ENCODE data around the gene LMNB1.
A peak's percentile ranks its signal among the peaks of the same experiment; 100 is the strongest.
"Not testable (repeated sequence)": the region's sequence is repeated elsewhere in the genome, so short reads cannot be mapped to it uniquely, and the experiment has no call there.

Gene LMNB1, protein sequence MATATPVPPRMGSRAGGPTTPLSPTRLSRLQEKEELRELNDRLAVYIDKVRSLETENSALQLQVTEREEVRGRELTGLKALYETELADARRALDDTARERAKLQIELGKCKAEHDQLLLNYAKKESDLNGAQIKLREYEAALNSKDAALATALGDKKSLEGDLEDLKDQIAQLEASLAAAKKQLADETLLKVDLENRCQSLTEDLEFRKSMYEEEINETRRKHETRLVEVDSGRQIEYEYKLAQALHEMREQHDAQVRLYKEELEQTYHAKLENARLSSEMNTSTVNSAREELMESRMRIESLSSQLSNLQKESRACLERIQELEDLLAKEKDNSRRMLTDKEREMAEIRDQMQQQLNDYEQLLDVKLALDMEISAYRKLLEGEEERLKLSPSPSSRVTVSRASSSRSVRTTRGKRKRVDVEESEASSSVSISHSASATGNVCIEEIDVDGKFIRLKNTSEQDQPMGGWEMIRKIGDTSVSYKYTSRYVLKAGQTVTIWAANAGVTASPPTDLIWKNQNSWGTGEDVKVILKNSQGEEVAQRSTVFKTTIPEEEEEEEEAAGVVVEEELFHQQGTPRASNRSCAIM

DNA sequence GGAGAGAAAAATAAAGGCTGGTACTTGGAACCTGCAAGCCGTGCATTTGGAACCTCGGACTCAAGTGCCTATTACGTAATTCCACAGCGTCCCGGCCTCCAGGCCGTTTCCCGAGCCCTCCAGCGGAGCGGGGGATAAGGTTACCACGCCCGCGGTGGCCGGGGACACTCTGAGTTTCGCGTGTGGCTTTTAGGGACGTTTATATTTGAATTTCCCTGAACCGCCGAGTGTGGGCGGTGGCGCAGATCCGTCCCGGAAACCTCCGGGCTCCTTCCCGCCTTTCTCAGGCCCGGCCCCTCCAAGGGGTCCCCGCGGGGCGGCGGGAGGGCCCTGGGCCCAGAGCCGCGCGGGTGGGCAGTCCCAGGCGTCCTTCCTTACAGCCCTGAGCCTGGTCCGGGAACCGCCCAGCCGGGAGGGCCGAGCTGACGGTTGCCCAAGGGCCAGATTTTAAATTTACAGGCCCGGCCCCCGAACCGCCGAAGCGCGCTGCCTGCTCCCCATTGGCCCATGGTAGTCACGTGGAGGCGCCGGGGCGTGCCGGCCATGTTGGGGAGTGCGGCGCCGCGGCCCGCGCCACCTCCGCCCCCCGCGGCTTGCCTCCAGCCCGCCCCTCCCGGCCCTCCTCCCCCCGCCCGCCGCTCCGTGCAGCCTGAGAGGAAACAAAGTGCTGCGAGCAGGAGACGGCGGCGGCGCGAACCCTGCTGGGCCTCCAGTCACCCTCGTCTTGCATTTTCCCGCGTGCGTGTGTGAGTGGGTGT lies at the start of gene LMNB1:
Gene LMNB1, plus strand, starts transcription at position 638 of the 758 bp plus-strand sequence. CDS start 373 bp downstream, outside the sequence.
- peak; percentile 91 for DNase-seq

DNA sequence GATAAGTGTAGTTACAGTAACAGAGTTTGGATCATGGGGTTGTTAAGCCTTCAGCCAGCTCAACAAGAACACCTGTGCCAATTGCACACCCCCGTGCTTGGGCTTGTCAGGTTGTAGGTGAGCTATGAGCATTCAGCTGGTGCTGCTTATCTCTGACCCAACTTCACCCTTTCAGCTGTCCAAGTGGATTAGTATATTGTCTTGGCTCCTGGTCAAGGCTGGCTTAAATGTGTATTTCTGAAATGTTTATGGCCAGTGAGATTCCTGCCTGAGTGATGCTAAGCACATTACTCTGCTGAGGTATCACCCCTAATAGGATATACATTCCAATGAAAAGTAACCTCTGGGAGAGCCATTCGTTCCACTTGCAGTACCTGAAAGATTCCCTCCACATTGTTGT lies 44.2 kb upstream of the LMNB1 start:
- no peak for DNase-seq

DNA sequence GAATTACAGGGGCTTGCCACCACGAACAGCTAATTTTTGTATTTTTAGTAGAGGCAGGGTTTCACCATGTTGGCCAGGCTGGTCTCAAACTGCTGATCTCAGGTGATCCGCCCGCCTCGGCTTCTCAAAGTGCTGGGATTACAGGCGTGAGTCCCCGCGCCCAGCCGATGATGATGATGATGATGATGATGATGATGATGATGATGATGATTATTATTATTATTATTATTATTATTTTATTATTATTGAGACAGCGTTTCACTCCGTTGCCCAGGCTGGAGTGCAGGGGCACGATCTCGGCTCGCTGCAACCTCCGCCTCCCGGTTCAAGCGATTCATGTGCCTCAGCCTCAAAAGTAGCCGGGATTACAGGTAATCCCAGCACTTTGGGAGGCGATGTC lies 42.4 kb upstream of the LMNB1 start:
- not testable (repeated sequence) for DNase-seq

DNA sequence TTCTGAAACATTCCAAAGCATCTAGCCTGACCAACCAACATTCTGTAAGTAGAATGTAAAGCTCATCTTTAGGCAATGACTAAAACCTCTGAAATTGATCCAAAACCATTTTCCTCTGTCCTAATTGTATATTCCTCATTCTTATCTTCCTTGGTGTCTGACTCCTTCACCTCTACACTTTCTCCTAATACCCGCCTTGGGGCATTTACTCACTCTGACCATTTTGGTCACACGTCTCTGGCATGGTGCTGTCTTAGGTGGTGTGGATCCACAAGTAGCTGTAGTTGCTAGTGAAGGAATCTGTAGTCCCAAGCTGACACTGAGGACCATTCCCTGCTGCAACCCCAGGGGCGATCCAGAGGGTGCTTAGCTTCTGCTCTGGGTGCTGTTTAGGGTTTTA lies 40.8 kb upstream of the LMNB1 start:
- DNase-seq = no peak

DNA sequence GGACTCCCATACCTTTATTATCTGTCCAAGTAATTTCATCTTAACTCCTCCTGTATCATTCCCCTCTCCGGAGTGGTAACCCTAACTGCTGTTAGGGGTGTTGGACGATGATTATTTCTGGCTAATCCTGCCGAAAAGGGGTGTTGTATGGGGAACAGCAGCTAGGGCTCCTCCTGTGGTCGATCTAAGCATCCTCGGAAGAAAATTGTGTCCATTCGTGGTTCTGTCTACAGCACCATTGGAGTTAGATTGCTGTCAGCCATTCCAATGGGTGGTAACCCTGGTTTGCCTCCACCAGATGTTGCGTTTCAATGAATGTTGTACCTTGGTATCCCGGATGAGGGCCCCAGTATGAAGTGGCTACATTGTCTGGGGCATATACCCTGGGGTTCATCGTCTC lies 35.6 kb upstream of the LMNB1 start:
- no peak for DNase-seq

DNA sequence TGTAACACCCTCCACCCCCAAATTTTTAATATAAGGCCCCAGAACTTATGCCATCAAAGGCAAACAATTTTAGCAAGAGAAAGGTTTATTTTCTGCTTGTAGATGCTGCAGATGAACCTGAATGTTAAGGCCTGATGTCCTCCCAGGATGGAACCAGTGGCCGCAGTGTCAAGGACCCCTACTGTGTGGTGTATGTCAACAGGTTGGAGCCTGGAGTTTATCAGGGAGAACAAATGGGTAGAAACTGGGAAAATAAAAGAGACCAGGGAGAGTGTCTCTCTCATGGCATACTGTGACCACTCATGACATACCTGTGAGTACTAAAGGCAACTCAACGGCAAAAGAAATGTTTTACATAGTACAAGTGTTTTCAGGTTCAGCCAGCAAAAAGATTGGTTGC lies 34.5 kb upstream of the LMNB1 start:
- no peak for DNase-seq

DNA sequence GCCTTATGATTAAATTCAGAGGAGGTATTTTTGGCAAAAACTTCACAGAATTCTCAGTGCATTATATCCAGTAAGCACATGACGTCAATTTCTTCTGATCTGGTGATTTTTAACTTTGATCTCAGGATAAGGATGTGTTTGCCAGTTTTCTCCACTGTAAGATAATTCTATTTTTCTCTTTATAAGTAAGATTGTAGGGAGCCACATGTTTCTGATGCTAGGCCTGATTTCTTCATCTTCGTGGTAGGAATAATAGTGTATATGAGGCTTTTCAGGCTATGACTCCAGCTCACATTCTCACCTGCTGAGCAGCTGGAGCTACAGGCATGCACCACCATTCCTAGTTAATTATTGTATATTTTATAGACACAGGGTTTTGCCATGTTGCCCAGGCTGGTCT lies 32.1 kb upstream of the LMNB1 start:
- DNase-seq = no peak

DNA sequence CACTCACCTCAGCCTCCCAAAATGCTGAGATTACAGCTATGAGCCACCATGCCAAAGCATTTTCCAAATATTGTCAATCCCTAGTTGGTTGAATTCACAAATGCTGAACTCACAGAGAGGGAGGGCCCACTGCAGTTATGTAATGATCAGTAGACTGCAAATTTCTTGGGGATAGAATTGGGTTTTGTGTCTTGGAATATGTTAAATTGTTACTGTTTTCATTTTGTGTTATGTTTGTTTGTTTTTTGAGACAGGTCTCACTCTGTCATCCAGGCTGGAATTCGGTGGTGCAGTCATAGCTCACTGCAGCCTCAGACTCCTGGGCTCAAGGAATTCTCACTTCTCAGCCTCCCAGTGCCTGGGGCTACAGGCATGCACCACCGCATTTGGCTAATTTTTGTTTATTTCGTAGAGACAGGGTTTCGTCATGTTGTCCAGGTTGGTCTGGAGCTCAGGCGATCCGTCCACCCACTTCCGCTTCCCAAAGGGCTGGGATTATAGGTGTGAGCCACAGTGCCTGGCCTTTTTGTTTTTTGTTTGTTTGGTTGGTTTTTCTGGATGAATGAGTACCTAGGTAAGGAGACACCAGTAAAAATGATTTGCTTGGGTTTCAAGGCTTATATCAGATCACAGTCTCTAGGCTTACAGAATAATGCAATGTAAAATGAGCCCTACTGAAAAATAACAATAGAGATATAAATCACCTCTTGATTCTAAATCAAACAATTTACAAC lies 31.5 kb upstream of the LMNB1 start:
- DNase-seq = no peak

DNA sequence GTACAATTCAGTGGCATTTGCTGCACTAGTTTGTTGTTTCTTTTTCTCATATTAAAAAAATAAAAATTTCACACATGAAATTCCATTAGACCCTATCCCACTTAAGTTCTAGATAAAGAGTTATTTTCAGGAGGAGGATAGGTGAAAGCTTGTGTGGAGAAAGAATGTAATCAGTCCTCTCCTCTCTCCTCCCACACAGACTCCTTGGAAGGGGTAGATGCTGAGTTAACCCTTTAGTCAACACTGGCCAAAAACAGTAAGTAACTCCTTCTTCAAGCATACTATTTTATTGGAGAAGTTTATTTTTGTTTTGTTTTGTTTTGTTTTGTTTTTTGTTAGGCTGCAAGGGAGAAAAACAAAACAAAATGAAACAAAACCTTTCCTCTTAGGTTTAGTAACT lies 30.6 kb upstream of the LMNB1 start:
- no peak for DNase-seq

DNA sequence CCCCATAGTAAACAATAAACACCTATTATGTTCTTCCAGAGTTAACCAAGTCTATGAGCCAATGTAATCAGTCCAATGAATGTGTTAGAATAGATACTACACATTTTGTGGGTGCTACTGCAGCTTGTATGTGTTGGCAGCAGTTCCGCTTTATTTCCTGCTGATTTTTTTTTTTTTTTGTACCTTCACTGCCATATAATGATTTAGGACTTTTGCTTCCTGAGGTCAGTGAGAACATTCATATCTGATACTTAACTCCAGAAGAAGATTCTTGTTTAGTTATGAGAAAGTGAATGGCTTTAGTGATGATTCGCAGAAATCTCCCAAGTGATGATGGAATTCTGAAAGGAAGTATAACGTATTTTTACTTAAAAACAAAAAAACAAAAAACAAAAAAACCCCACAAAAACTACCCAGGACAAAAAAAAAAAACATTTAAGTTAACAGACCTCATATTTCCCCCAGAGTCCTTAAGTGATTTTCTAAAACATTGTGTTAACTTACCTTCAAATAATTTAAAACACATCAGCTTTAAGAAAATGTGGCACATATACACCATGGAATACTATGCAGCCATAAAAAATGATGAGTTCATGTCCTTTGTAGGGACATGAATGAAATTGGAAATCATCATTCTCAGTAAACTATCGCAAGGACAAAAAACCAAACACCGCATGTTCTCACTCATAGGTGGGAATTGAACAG lies 24.7 kb upstream of the LMNB1 start:
- DNase-seq = no peak

DNA sequence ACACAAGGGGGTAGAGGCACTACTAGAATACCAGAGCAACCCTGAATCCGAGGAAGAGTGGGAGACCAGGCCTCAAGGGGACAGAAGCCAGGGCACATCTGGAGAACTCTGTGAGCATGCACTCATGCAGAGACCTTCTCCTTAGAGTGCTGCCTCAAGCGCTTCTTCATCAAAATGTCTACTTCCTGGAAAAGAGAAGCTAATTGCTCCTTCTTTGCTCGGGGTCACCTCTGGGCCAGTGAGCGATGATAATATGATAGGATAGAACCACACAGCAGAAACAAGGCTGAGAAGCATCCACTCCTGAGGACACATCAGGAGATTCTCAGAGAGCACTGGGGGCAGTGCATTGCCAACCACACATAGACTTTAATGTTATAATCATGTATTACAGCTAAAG lies 23.7 kb upstream of the LMNB1 start:
- no peak for DNase-seq

DNA sequence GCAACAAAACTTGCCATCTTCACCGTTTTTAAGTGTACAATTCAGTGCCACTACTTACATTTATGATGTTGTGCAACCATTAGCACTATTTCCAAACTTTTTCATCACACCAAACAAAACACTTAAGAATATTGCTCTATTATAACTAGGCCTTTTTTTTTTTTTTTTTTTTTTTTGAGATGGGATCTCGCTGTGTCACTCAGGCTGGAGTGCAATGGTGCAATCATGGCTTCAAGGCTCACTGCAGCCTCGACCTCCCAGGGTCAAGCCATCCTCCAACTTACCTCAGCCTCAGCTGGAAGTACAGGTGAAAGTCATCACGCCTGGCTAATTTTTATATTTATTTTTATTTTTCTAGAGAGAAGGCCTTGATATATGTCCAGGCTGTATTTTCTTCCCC lies 22.3 kb upstream of the LMNB1 start:
- DNase-seq = no peak

DNA sequence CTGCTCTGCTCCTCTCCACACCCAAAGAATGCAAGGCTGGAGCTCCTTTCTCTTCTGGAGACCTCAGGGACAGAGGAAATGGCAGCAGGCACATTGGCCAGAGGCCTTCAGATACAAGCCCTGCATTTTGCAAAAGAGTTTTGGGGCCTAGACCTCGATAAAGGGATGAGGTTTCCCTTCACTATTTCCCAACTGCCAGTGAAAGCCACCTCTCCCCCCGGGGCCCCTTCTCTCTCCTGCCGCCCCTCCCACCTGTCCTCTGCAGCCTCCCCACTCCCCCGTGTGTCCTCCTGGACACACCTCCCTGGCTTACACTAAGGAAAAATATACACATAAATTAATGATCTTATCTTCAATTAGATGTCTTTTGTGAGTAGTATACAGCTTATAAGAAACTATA lies 21.3 kb upstream of the LMNB1 start:
- no peak for DNase-seq

DNA sequence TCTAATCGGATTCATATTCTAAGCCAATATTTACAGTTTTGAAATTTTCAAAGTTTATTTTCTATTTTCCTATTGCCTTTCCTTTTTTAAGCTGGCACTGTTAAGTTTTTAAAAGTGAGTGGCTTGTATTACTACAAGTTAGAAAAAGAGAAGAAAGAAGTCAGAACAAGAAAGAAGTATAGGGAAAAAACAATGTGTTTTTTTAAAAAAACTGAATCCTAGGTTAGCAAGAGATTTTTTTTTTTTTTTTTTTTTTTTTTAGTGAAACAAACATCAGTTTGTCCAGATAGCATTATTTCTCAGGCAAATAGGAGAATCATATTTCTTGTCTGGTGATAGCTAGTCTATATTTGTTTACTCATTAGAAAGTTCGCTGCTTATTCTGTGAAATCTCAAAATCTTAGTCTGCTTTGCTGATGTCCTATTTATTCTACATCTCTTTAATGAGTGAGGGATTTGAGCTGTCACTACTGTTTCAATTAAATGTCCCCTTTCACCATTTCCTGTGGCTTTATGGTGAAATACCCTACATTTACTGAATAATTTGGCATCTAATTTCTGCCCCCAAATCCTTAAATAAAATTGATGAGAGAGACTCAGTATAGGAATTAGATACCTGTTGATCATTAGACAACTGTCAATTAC lies 19.1 kb upstream of the LMNB1 start:
- no peak for DNase-seq

DNA sequence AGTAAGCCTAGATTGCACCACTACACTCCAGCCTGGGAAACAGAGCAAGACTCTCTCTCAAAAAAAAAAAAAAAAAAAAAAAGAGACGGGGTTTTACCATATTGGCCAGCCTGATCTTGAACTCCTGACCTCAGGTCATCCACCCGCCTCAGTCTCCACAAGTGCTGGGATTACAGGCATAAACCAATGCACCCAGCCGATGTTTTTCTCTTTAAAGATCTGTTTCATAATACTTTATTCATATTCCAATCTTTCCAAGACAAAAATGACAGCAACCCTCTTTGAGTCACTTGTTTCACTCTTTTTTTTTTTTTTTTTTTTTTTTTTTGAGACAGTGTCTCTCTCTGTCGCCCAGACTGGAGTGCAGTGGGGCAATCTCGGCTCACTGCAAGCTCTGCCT lies 13.6 kb upstream of the LMNB1 start:
- DNase-seq = no peak

DNA sequence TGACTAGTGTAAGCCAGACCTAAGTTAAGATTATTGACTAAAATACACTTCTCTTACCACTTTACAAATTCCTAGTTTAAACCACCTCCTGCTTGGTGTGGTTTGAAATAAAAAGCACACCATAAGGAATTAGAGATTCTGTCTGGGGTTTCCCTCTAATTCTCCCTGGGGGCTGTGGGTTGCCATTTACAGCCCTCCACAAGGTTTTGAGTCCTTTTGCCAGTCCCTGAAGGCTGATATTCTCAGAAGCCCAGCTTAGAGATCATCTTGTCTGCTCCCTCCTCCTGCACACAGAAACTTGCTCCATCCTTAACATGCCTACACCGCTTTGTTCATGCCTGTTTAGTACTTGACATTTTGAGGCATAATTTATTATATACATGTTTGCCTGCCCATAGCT lies 7.2 kb upstream of the LMNB1 start:
- no peak for DNase-seq

DNA sequence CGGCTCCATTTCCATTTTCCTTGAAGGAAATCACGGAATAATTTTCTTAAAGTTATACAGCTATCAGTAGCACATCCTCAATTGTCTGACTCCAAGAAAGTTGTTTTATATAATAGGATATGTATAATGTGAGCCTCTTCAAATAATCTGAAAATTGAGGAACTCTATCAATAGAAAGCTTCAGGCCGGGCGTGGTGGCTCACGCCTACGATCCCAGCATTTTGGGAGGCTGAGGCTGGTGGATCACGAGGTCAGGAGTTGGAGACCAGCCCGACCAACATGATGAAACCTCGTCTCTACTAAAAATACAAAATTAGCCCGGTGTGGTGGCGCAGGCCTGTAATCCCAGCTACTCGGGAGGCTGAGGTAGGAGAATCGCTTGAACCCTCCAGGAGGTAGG lies 3.4 kb upstream of the LMNB1 start:
- not testable (repeated sequence) for DNase-seq

DNA sequence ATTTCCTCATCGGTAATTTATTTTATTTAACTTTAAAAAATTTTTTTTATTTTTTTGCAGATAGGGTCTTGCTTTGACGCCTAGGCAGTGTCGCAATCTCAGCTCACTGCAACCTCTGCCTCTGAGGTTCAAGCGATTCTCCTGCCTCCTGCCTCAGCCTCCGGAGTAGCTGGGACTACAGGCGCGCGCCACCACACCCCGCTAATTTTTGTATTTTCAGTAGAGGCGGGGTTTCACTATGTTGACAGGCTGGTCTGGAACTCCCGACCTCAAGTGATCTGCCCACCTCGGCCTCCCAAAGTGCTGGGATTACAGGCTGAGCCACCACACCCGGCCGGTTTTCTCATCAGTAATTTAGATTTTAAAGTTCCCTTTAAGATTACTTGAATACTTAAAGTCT lies 2.3 kb upstream of the LMNB1 start:
- DNase-seq = not testable (repeated sequence)

DNA sequence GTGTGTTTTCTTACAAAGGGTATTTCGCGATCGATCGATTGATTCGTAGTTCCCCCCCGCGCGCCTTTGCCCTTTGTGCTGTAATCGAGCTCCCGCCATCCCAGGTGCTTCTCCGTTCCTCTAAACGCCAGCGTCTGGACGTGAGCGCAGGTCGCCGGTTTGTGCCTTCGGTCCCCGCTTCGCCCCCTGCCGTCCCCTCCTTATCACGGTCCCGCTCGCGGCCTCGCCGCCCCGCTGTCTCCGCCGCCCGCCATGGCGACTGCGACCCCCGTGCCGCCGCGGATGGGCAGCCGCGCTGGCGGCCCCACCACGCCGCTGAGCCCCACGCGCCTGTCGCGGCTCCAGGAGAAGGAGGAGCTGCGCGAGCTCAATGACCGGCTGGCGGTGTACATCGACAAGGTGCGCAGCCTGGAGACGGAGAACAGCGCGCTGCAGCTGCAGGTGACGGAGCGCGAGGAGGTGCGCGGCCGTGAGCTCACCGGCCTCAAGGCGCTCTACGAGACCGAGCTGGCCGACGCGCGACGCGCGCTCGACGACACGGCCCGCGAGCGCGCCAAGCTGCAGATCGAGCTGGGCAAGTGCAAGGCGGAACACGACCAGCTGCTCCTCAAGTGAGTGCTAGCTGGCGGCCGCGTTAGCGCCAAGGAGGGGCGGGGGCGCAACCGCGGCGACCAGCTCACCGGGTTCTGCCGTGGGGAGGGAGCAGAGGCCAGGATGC lies 480 bp downstream of the LMNB1 start:
- peak; percentile 15 for DNase-seq

DNA sequence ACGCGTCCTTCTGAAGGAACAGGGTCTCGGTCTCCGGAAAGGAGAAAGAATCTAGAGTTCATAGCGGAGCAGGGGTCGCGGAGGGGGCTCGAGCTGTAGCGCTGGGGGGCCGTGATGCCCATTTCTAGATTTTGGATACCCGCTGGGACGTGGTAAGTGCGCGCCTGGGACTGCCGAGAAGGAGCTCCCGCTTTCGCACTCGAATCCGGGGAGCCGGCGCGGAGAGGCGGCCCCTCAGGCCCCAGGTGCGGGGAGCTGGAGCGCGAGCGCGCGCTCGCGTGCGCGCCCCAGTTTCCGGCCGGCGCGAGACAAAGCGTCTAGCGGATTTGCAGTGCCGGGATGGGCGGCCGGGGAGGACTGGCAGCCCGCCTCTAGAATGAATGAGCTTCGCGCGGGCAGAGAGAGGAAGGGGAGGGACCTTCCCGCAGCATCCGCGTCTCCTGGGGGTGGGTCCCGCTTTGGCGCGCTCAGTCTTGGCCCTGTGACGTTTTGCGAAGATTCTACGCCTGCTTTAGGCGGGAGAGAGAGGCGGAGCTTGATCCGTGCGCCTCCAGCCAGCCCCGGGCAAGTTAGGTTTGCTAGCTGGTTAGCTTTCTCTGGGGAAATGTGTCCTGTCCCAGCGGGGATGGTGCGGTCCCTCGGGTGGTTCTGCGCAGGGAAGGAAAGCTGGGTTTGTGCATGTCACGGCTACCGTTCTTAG lies 1.2 kb downstream of the LMNB1 start:
- DNase-seq = peak; percentile 86
